ENCODE results near the gene HSPG2. TPM values are rescaled to one million over a fixed set of nuclear protein-coding genes. Genes with fewer than 3 reads are reported as not detected.
"Not testable (repeated sequence)": the region's sequence is repeated elsewhere in the genome, so short reads cannot be mapped to it uniquely, and the experiment has no call there.

The HSPG2 gene
- total and polyA plus RNA-seq, 9 of the 15 experiments (the other 6 are each of a cell fraction or from before 2014, with no cell fraction given), result 0.14 to 160 (median 15.7) TPM

DNA sequence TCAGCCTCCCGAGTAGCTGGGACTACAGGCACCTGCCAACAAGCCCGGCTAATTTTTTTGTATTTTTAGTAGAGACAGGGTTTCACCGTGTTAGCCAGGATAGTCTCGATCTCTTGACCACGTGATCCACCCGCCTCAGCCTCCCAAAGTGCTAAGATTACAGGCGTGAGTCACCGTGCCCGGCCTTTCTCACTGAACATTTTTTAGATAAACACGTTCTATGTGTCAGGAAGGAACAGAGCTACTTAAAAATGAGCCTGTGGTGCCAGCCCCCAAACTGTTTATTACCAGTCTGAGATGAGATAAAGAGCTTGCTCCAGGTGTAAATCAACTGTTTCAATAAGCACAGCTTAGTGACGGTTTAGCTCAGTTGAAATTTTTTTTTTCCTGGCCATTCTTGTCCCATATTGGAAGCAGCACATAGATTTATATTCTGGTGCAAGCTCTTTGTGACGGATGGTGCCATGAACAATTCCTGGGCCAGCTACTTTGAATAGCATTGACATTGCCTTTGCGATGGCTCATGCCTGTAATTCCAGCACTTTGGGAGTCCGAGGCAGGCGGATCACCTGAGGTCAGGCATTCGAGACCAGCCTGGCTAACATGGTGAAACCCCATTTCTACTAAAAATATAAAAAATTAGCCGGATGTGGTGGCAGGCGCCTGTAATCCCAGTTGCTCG is 6.0 kb upstream of the HSPG2 start (continued):
- TF ChIP-seq, protein P1, sequence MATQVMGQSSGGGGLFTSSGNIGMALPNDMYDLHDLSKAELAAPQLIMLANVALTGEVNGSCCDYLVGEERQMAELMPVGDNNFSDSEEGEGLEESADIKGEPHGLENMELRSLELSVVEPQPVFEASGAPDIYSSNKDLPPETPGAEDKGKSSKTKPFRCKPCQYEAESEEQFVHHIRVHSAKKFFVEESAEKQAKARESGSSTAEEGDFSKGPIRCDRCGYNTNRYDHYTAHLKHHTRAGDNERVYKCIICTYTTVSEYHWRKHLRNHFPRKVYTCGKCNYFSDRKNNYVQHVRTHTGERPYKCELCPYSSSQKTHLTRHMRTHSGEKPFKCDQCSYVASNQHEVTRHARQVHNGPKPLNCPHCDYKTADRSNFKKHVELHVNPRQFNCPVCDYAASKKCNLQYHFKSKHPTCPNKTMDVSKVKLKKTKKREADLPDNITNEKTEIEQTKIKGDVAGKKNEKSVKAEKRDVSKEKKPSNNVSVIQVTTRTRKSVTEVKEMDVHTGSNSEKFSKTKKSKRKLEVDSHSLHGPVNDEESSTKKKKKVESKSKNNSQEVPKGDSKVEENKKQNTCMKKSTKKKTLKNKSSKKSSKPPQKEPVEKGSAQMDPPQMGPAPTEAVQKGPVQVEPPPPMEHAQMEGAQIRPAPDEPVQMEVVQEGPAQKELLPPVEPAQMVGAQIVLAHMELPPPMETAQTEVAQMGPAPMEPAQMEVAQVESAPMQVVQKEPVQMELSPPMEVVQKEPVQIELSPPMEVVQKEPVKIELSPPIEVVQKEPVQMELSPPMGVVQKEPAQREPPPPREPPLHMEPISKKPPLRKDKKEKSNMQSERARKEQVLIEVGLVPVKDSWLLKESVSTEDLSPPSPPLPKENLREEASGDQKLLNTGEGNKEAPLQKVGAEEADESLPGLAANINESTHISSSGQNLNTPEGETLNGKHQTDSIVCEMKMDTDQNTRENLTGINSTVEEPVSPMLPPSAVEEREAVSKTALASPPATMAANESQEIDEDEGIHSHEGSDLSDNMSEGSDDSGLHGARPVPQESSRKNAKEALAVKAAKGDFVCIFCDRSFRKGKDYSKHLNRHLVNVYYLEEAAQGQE (IDR thresholded peaks at IDR 0.05; ENCODE audit: borderline replicate concordance), result peak; percentile 59
- TF ChIP-seq, protein P1 (CRISPR knock-in tag; IDR thresholded peaks at IDR 0.05; ENCODE audit: low read depth), result not testable (repeated sequence)
- TF ChIP-seq, protein P2, sequence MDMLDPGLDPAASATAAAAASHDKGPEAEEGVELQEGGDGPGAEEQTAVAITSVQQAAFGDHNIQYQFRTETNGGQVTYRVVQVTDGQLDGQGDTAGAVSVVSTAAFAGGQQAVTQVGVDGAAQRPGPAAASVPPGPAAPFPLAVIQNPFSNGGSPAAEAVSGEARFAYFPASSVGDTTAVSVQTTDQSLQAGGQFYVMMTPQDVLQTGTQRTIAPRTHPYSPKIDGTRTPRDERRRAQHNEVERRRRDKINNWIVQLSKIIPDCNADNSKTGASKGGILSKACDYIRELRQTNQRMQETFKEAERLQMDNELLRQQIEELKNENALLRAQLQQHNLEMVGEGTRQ (CRISPR knock-in tag; IDR thresholded peaks at IDR 0.05), result peak; percentile 77
- TF ChIP-seq JUN (IDR thresholded peaks at IDR 0.05; ENCODE audit: borderline replicate concordance, low read depth, low read length), result peak; percentile 82
- TF ChIP-seq JUN (CRISPR knock-in tag; IDR thresholded peaks at IDR 0.05; ENCODE audit: borderline replicate concordance); ATF1 (CRISPR knock-in tag; IDR thresholded peaks at IDR 0.05); NR2C1 (IDR thresholded peaks at IDR 0.05); MYC (CRISPR knock-in tag; IDR thresholded peaks at IDR 0.05; ENCODE audit: borderline replicate concordance, low read depth): not testable (repeated sequence)
- peak; percentile 28 for TF ChIP-seq NUFIP1 (IDR thresholded peaks at IDR 0.05; ENCODE audit: partially characterized antibody)
- 0 out of 4 replicates have a peak, but pooled peaks of 1 of the 2 experiments have one; percentile 28 for TF ChIP-seq FOXA3 (CRISPR knock-in tag; conservative IDR thresholded peaks at IDR 0.05 in 1 of 2, IDR thresholded peaks at IDR 0.05 in 1 of 2)
- TF ChIP-seq ATF1 (tag; IDR thresholded peaks at IDR 0.05), result peak; percentile 32
- peak; percentile 46; the same call in 1 of the 2 replicates for TF ChIP-seq RNF2 (IDR thresholded peaks at IDR 0.05)
- TF ChIP-seq SMARCA5 (IDR thresholded peaks at IDR 0.05), result 0 out of 2 replicates have a peak, but pooled peaks have one; percentile 7
- TF ChIP-seq FOSL1 (tag; conservative IDR thresholded peaks at IDR 0.05), result peak; percentile 92
- peak; percentile 29; the same call in 1 of the 2 replicates for TF ChIP-seq NR2C1 (tag; IDR thresholded peaks at IDR 0.05)
- peak; percentile 89 for TF ChIP-seq SMARCA4 (IDR thresholded peaks at IDR 0.05)
- TF ChIP-seq LCOR (CRISPR knock-in tag; IDR thresholded peaks at IDR 0.05), result 0 out of 2 replicates have a peak, but pooled peaks have one; percentile 37
- peak; percentile 12; the same call in 1 of the 2 replicates for TF ChIP-seq TAL1 (IDR thresholded peaks at IDR 0.05)
- TF ChIP-seq CBFA2T3 (IDR thresholded peaks at IDR 0.05), result peak; percentile 81
- TF ChIP-seq KDM1A (IDR thresholded peaks at IDR 0.05), result peak; percentile 75 to 77
- TF ChIP-seq NCOR1 (IDR thresholded peaks at IDR 0.05), result peak; percentile 47; the same call in 1 of the 2 replicates
- TF ChIP-seq MYC (IDR thresholded peaks at IDR 0.05; ENCODE audit: low read depth, low read length), result peak; percentile 30; the same call in 1 of the 2 replicates
- TF ChIP-seq NBN (IDR thresholded peaks at IDR 0.05; ENCODE audit: low read depth), result 0 out of 2 replicates have a peak, but pooled peaks have one; percentile 29
